A673 (cell line): Measurements from ENCODE around the gene ZNF283. TPM values are rescaled to one million over a fixed set of nuclear protein-coding genes. Genes with fewer than 3 reads are reported as not detected.
"Not testable (repeated sequence)": the region's sequence is repeated elsewhere in the genome, so short reads cannot be mapped to it uniquely, and the experiment has no call there.

ENCODE experiments used
- BruUV-seq: library from RNA; stranded (reverse); fragments of 400-500 nt; replicated peaks from 2 replicates; lab custom pipeline; 2021; lab: Mats Ljungman, UMichigan
- CTCF ChIA-PET: fragments of 300-600 bp; sonication (Branson Sonifier 250); formaldehyde crosslinking; loops from one replicate; lab custom pipeline; 2022; ENCODE audit warnings: antibody characterized with exemption; lab: Charles Lee
- POLR2A ChIA-PET: fragments of 300-600 bp; sonication (Branson Sonifier 250); formaldehyde crosslinking; loops from one replicate; lab custom pipeline; 2022; ENCODE audit warnings: antibody characterized with exemption; ENCODE audit not compliant: low non-redundant PET; lab: Charles Lee
- DNase-seq: peaks from one replicate; pipeline ENCODE4 v3.0.0-alpha.2; 2015; ENCODE audit warnings: low spot score
- H3K27ac ChIP-seq: fragments of 200-600 bp; sonication (generic); 2 replicates; pipeline ENCODE4 v1.5.1; 2016; ENCODE audit warnings: mixed run types, low read depth, mild to moderate bottlenecking, mixed read lengths, antibody characterized with exemption, low read length; ENCODE audit not compliant: poor library complexity, severe bottlenecking
- H3K27me3 ChIP-seq: fragments of 200-600 bp; sonication (generic); replicated peaks from 2 replicates; pipeline ENCODE4 v1.6.1; 2017; ENCODE audit warnings: mixed run types, low read depth, mild to moderate bottlenecking, mixed read lengths, antibody characterized with exemption, low read length; ENCODE audit not compliant: insufficient read depth, poor library complexity
- H3K36me3 ChIP-seq: fragments of 200-600 bp; sonication (generic); 2 replicates; pipeline ENCODE4 v1.6.1; 2016; ENCODE audit warnings: mixed run types, mild to moderate bottlenecking, mixed read lengths, antibody characterized with exemption, low read length; ENCODE audit not compliant: insufficient read depth, poor library complexity, severe bottlenecking
- H3K4me1 ChIP-seq: fragments of 200-600 bp; sonication (generic); 2 replicates; pipeline ENCODE4 v1.6.1; 2017; ENCODE audit warnings: mixed run types, mild to moderate bottlenecking, mixed read lengths, antibody characterized with exemption, low read length; ENCODE audit not compliant: insufficient read depth, poor library complexity, severe bottlenecking
- H3K4me3 ChIP-seq: fragments of 200-600 bp; sonication (generic); 2 replicates; pipeline ENCODE4 v1.5.1; 2016; ENCODE audit warnings: low read depth, mixed run types, mild to moderate bottlenecking, mixed read lengths, low read length; ENCODE audit not compliant: poor library complexity, severe bottlenecking
- H3K9me3 ChIP-seq: fragments of 200-600 bp; sonication (generic); 2 replicates; pipeline ENCODE4 v1.6.1; 2016; ENCODE audit warnings: mixed run types, low read depth, mild to moderate bottlenecking, mixed read lengths, antibody characterized with exemption, low read length; ENCODE audit not compliant: poor library complexity, severe bottlenecking
- EZH2 ChIP-seq: fragments of 200-600 bp; sonication (generic); IDR thresholded peaks from 2 replicates; pipeline ENCODE4 v1.6.1; 2017; ENCODE audit warnings: borderline replicate concordance, low read depth, mild to moderate bottlenecking, mixed read lengths, antibody characterized with exemption, low read length; ENCODE audit not compliant: poor library complexity, severe bottlenecking
- intact Hi-C: fragments of 100-400 bp; cut with micrococcal nuclease; formaldehyde crosslinking; loops from one replicate; pipeline ENCODE4 v1.10.0; 2022; ENCODE audit not compliant: unreplicated experiment
- total RNA-seq: library from RNA; stranded (reverse); gene quantifications from 2 replicates; pipeline ENCODE4 v1.2.3, GENCODE V29; 2021
- TF ChIP-seq, protein P1 (sequence below): fragments of 300-800, 200-600 bp; sonication (generic); conservative IDR thresholded peaks from 2 replicates; pipeline ENCODE4 v1.5.1; 2017; ENCODE audit warnings: low read depth, mild to moderate bottlenecking, antibody characterized with exemption, low read length, moderate library complexity, mixed read lengths

The ZNF283 gene
- total RNA-seq, 1 experiment from 2014 or later: 9.4 TPM

DNA sequence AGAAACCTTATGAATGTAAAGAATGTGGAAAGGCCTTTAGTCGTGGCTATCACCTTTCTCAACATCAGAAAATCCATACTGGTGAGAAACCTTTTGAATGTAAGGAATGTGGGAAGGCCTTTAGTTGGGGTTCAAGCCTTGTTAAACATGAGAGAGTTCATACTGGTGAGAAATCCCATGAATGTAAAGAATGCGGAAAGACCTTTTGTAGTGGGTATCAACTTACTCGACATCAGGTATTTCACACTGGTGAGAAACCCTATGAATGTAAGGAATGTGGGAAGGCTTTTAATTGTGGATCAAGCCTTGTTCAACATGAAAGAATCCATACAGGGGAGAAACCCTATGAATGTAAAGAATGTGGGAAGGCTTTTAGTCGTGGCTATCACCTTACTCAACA, 20.8 kb downstream of the ZNF283 start:
- H3K4me3 ChIP-seq: no peak overlapping the region
- H3K9me3 ChIP-seq: peaks cover 72% of the 10 kb centered on the region
- H3K27ac ChIP-seq: no peak overlapping the region
- intact Hi-C loops: no loop called here
- BruUV-seq: no TSS peak
- TF ChIP-seq, protein P1, sequence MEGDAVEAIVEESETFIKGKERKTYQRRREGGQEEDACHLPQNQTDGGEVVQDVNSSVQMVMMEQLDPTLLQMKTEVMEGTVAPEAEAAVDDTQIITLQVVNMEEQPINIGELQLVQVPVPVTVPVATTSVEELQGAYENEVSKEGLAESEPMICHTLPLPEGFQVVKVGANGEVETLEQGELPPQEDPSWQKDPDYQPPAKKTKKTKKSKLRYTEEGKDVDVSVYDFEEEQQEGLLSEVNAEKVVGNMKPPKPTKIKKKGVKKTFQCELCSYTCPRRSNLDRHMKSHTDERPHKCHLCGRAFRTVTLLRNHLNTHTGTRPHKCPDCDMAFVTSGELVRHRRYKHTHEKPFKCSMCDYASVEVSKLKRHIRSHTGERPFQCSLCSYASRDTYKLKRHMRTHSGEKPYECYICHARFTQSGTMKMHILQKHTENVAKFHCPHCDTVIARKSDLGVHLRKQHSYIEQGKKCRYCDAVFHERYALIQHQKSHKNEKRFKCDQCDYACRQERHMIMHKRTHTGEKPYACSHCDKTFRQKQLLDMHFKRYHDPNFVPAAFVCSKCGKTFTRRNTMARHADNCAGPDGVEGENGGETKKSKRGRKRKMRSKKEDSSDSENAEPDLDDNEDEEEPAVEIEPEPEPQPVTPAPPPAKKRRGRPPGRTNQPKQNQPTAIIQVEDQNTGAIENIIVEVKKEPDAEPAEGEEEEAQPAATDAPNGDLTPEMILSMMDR: no peak
- no peak for TF ChIP-seq EZH2
- no peaks in the 10 kb centered on the region for H3K4me1 ChIP-seq
- POLR2A ChIA-PET: no interaction called here
- peaks cover 30% of the 10 kb centered on the region for H3K36me3 ChIP-seq
- CTCF ChIA-PET: no interaction called here
- DNase-seq: no peak
- H3K27me3 ChIP-seq: no peaks in the 10 kb centered on the region

DNA sequence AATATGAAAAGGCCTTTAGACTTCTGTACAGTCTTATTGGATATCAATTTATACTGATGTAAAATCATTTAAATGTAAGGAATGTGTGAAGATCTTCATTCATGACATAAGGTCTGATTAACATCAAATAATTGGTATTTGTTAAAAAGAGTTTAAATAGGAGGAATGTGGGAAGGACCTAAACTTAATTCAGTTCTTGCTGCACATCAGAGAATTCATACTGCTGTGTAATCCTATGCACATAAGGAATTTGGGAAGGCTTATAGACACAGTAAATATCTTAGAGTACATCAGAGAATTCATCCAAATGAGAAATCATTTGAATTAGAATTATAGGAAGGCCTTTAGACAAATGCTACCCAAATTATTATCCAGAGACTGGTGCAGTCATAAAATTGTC, 21.7 kb downstream of the ZNF283 start:
- ChIA-PET CTCF (no interaction called here), POLR2A (no interaction called here)
- intact Hi-C loops: no loop called here
- TF ChIP-seq, protein P1: no peak
- TF ChIP-seq EZH2: no peak
- Histone ChIP-seq H3K4me3 (no peak overlapping the region), H3K36me3 (peaks cover 20% of the 10 kb centered on the region), H3K27me3 (no peaks in the 10 kb centered on the region), H3K4me1 (no peaks in the 10 kb centered on the region), H3K27ac (no peak overlapping the region), H3K9me3 (peaks cover 72% of the 10 kb centered on the region)
- no peak for DNase-seq
- no TSS peak for BruUV-seq

DNA sequence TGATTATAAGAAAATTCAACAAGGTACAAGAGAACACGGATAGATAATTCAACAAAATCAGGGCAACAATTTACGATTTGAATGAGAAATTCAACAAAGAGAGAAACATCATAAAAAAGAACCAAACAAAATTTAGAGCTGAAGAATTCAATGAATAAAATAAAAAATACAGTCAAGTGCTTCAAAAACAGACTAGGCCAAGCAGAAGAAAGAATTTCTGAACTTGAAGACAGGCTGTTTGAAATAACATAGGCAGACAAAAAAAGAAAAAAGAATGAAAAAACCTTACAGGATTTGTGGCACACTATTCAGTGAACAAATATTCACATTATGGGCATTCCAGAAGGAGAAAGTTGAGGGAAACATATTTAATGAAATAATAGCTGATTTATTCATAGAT, 31.1 kb downstream of the ZNF283 start:
- POLR2A ChIA-PET: no interaction called here
- H3K36me3 ChIP-seq: no peaks in the 10 kb centered on the region
- no TSS peak for BruUV-seq
- no peak for DNase-seq
- intact Hi-C loops: no loop called here
- H3K4me1 ChIP-seq: no peaks in the 10 kb centered on the region
- CTCF ChIA-PET: no interaction called here
- no peak for TF ChIP-seq EZH2
- TF ChIP-seq, protein P1: no peak
- H3K4me3 ChIP-seq: no peak overlapping the region
- no peak overlapping the region for H3K27ac ChIP-seq
- H3K9me3 ChIP-seq: peaks cover 49% of the 10 kb centered on the region
- H3K27me3 ChIP-seq: no peaks in the 10 kb centered on the region

DNA sequence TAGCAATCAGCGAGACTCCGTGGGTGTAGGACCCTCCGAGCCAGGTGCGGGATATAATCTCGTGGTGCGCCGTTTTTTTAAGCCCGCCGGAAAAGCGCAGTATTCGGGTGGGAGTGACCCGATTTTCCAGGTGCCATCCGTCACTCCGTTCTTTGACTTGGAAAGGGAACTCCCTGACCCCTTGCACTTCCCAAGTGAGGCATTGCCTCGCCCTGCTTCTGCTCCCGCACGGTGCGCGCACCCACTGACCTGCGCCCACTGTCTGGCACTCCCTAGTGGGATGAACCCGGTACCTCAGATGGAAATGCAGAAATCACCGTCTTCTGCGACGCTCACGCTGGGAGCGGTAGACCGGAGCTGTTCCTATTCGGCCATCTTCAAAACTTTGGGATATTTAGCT, 39.8 kb downstream of the ZNF283 start:
- H3K27ac ChIP-seq, DNase-seq, POLR2A ChIA-PET, H3K36me3 ChIP-seq, intact Hi-C loops, CTCF ChIA-PET, H3K27me3 ChIP-seq, BruUV-seq, H3K4me3 ChIP-seq, H3K4me1 ChIP-seq: not testable (repeated sequence)
- peaks cover 48% of the 10 kb centered on the region for H3K9me3 ChIP-seq
